Ascending aorta (tissue), 2 donors: ENCODE measurements around the gene SVOP. TPM values are rescaled to one million over a fixed set of nuclear protein-coding genes. Genes with fewer than 3 reads are reported as not detected.
"Not testable (repeated sequence)": the region's sequence is repeated elsewhere in the genome, so short reads cannot be mapped to it uniquely, and the experiment has no call there.

Experiments used
- DNase-seq, 2 donors: peaks; one replicate each; pipeline ENCODE4 v3.0.0-alpha.2; 2019; ENCODE audit warnings: low spot score in 2 of 2
- H3K27ac ChIP-seq, 2 donors: fragments of 200-600 bp; sonication (generic); one replicate each; pipeline ENCODE4 v1.5.1; 2016 to 2017; ENCODE audit warnings: mild to moderate bottlenecking in 1 of 2
- H3K27me3 ChIP-seq: fragments of 200-600 bp; sonication (generic); one replicate; pipeline ENCODE4 v1.5.1; 2017
- H3K36me3 ChIP-seq, 2 donors: fragments of 200-600 bp; sonication (generic); one replicate each; pipeline ENCODE4 v1.5.1; 2016
- H3K4me1 ChIP-seq, 2 donors: fragments of 200-600 bp; sonication (generic); one replicate each; pipeline ENCODE4 v1.5.1; 2016 to 2017; ENCODE audit warnings: mild to moderate bottlenecking in 1 of 2
- H3K4me3 ChIP-seq, 2 donors: fragments of 200-600 bp; sonication (generic); one replicate each; pipeline ENCODE4 v1.5.1; 2016 to 2017; ENCODE audit warnings: mild to moderate bottlenecking in 1 of 2
- H3K9me3 ChIP-seq, 2 donors: fragments of 200-600 bp; sonication (generic); one replicate each; pipeline ENCODE4 v1.5.1; 2016
- intact Hi-C: fragments of 100-400 bp; cut with DNase I; formaldehyde crosslinking; loops from one replicate; pipeline ENCODE4 v1.15.1; 2023
- total RNA-seq: library from RNA; depleted of rRNA; stranded (reverse); fragments of >200 nt; gene quantifications from one replicate; pipeline ENCODE4 v1.1.0, GENCODE V29; 2016
- TF ChIP-seq, protein P1 (sequence below), 3 experiments: fragments of 200-600 bp in 2 of 3; fragments of 450-650 bp in 1 of 3; sonication (generic) in 2 of 3; IDR thresholded peaks; one replicate each; pipeline ENCODE4 v1.5.1; 2016 to 2019; ENCODE audit warnings: antibody characterized with exemption in 3 of 3, mild to moderate bottlenecking in 1 of 3, moderate library complexity in 1 of 3

SVOP gene
- total RNA-seq, 1 donor from 2014 or later: not detected

DNA sequence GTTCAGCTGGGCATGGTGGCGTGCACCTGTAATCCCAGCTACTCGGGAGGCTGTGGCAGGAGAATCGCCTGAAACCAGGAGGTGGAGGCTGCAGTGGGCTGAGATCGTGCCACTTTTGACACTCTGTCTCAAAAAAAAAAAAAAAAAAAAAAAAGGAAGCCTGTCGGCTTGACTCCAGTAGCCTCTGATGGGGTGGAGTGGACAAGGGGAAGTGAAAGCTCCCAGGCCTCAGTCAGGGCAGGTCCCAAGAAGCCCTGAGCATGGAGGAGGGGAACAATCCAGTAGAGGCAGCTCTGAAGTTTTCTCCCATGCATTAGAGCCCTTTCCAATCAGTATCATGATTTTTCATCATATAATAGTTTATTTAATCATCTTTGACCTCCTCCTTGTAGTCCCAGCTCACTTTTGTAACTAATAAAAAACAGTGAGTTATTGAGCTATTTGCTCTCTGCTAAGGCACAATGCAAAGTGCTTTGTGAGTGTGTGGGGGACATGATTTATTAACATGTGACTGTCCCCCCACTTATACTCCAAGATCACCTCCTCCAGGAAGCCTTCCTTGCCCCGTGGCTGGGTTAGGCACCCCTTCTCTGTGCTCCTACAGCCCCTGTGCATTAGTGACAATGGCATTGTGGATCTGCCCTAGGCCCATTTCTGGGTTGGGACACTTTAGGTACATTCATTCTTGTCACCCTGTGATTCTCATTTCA lies 158.8 kb downstream of the SVOP start:
- DNase-seq: no peak
- Histone ChIP-seq H3K4me3 (no peak overlapping the region), H3K36me3 (no peaks in the 10 kb centered on the region), H3K9me3 (no peaks in the 10 kb centered on the region), H3K27ac (no peak overlapping the region), H3K4me1 (peaks cover 0 to 10% of the 10 kb centered on the region in 2 donors), H3K27me3 (no peaks in the 10 kb centered on the region)
- TF ChIP-seq, protein P1, sequence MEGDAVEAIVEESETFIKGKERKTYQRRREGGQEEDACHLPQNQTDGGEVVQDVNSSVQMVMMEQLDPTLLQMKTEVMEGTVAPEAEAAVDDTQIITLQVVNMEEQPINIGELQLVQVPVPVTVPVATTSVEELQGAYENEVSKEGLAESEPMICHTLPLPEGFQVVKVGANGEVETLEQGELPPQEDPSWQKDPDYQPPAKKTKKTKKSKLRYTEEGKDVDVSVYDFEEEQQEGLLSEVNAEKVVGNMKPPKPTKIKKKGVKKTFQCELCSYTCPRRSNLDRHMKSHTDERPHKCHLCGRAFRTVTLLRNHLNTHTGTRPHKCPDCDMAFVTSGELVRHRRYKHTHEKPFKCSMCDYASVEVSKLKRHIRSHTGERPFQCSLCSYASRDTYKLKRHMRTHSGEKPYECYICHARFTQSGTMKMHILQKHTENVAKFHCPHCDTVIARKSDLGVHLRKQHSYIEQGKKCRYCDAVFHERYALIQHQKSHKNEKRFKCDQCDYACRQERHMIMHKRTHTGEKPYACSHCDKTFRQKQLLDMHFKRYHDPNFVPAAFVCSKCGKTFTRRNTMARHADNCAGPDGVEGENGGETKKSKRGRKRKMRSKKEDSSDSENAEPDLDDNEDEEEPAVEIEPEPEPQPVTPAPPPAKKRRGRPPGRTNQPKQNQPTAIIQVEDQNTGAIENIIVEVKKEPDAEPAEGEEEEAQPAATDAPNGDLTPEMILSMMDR (IDR thresholded peaks at IDR 0.05): no peak
- intact Hi-C loops: no loop called here

DNA sequence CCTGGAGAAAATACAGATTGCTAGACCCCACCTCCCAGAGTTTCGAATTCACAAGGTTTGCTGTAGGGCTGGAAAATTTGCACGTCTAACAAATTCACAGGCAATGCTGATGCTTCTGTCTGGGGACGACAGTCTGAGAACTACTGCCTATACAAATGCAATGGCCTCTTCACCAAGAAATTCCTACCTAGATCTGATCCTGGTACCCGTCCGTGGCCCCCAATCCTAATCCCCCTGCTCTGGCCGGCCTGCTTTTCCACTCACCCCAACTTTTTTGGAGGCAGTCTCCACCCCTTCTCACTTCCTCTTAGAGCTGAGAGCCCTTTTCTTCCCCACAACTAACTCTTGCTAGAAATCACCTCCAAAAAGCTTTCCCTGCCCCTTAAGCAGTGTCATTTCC lies 160.4 kb downstream of the SVOP start:
- intact Hi-C loops: no loop called here
- DNase-seq: no peak
- Histone ChIP-seq H3K27ac (no peak overlapping the region), H3K4me3 (no peak overlapping the region), H3K27me3 (no peaks in the 10 kb centered on the region), H3K4me1 (peaks cover 10 to 18% of the 10 kb centered on the region in 2 donors), H3K9me3 (no peaks in the 10 kb centered on the region), H3K36me3 (no peaks in the 10 kb centered on the region)
- TF ChIP-seq, protein P1 (IDR thresholded peaks at IDR 0.05): no peak

DNA sequence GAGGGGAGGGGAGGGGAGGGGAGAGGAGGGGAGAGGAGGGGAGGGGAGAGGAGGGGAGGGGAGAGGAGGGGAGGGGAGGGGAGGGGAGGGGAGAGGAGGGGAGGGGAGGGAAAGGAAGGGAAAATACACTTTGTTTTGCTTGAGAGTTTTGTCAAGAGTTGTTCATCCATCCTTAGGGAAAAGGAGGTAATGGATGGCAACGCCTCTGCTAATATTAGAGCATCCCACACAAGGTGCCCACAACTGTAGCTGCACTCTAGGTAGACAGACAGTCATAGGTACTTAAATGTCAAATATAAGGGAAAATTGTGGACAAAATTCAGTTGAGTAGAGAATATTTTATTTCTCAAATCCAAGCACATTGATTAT lies 161.0 kb downstream of the SVOP start:
- Histone ChIP-seq H3K4me1 (peaks cover 10 to 22% of the 10 kb centered on the region in 2 donors), H3K27me3 (no peaks in the 10 kb centered on the region), H3K4me3 (no peak overlapping the region), H3K9me3 (no peaks in the 10 kb centered on the region), H3K27ac (no peak overlapping the region), H3K36me3 (no peaks in the 10 kb centered on the region)
- intact Hi-C loops: loop anchor here (1.0 to 10.0 kb wide), 6 partner anchors 91 to 1768 kb away; partner anchors contain the start of genes ALKBH2, CRY1 and FICD
- no peak for DNase-seq
- TF ChIP-seq, protein P1 (IDR thresholded peaks at IDR 0.05): no peak

DNA sequence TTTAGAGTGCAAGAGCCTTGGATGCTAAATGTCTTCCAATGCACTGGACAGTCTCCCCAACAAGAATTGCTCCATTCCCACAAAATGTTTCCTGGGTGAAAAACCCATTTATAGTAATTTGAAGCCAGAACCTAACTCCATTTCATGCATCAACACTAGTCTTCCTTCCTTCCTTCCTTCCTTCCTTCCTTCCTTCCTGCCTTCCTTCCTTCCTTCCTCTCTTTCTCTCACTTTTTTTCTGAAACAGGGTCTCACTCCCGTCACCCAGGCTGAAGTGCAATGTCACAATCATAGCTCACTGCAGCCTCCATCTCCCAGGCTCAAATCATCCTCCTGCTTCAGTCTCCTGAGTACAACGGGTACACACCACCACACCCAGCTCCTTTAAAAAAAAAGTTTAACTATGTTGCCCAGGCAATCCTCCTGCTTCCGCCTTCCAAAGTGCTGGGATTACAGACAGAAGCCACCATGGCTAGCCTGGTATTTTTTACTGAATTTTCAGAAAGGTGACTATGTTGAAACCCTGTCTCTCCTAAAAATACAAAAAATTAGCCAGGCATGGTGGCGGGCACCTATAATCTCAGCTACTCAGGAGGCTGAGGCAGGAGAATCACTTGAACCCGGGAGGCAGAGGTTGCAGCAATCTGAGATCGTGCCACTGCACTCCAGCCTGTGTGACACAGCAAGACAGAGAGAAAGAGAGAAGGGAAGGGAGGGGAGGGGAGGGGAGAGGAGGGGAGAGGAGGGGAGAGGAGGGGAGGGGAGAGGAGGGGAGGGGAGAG lies 161.5 kb downstream of the SVOP start:
- peaks cover 13 to 25% of the 10 kb centered on the region in 2 donors for H3K4me1 ChIP-seq
- not testable (repeated sequence) for H3K9me3 ChIP-seq, DNase-seq, H3K36me3 ChIP-seq, H3K4me3 ChIP-seq, H3K27me3 ChIP-seq
- intact Hi-C loops: loop anchor here (1.0 to 10.0 kb wide), 6 partner anchors 92 to 1767 kb away; partner anchors contain the start of genes ALKBH2, CRY1 and FICD
- H3K27ac ChIP-seq: peak overlapping the region in 1 of 2 donors; percentile 91

DNA sequence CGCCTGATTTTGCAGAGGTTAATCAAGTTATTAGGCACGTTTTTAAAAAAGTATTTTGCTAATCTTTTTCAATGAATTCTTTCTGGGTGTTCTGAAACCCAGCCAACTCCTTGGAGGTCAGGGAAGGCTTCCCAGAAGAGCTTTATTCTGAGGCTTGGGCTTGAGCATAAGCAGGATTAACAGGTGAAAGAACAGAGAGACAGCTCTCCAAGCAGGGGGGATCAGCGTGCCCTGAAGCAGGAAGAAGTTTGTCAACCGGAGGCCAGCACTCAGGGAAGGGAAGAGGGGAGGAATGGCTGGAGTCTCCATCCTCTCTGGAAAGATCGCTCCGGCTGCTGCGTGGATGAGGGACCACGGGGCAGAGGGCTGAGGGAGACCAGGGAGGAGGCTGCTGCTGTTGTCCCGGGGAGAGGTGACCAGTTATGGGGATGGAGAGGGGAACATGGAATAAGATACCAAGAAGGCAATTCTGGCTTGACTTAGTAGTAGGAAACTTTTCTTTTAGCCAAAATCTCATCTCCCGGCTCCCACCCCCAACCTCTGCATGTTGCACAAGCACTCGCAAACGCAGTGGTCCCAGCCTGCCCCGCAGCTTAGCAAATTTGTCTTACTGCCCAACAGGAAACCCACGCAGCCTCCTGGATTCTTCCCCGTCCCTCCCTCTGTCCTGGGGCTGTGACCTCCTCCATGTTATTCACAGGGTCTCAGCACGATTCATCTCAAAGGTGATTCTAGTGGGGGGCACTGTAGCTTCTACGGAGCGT lies 162.4 kb downstream of the SVOP start:
- H3K4me1 ChIP-seq: peaks cover 18 to 31% of the 10 kb centered on the region in 2 donors
- TF ChIP-seq, protein P1 (IDR thresholded peaks at IDR 0.05): no peak
- H3K4me3 ChIP-seq: peak overlapping the region; percentile 74
- H3K27me3 ChIP-seq: no peaks in the 10 kb centered on the region
- intact Hi-C loops: loop anchor here (1.0 to 10.0 kb wide), 6 partner anchors 93 to 1766 kb away; partner anchors contain the start of genes ALKBH2, CRY1 and FICD
- DNase-seq: no peak
- H3K36me3 ChIP-seq: no peaks in the 10 kb centered on the region
- H3K27ac ChIP-seq: peak overlapping the region; percentile 87 to 91
- no peaks in the 10 kb centered on the region for H3K9me3 ChIP-seq

Other genes starting within 250 kb of the SVOP start
- gene SSH1, start 163.5 kb downstream of the SVOP start, total RNA-seq: 16.1 TPM
- not detected for gene DAO, start 141.0 kb downstream of the SVOP start, total RNA-seq
- gene USP30, start 31.5 kb upstream of the SVOP start, total RNA-seq: 36.0 TPM
- 18.6 TPM for gene ALKBH2, start 72.4 kb upstream of the SVOP start, total RNA-seq
- 42.4 TPM for gene UNG, start 76.5 kb upstream of the SVOP start, total RNA-seq
- gene ACACB, start 95.5 kb upstream of the SVOP start, total RNA-seq: 140 TPM